HG03280 (cell line): ENCODE measurements around the gene SULT1E1.
A peak's percentile ranks its signal among the peaks of the same experiment; 100 is the strongest.

Experiments
- ATAC-seq: cut with Tn5 transposase; IDR thresholded peaks from one replicate; pipeline ENCODE4 v1.9.1; 2021; ENCODE audit warnings: mild to moderate bottlenecking, moderate library complexity; ENCODE audit not compliant: unreplicated experiment

SULT1E1 gene, protein sequence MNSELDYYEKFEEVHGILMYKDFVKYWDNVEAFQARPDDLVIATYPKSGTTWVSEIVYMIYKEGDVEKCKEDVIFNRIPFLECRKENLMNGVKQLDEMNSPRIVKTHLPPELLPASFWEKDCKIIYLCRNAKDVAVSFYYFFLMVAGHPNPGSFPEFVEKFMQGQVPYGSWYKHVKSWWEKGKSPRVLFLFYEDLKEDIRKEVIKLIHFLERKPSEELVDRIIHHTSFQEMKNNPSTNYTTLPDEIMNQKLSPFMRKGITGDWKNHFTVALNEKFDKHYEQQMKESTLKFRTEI

GRCh38 chr4:69860052-69860451 is at the start of gene SULT1E1:
SULT1E1 (minus strand) TSS chr4:69860145; CDS start chr4:69857644, 2,501 bp downstream.
- ATAC-seq = no peak

- ATAC-seq = no peak
Observed at GRCh38 chr4:69909195-69909594, 49.2 kb upstream of the SULT1E1 start.

- ATAC-seq = no peak
Observed at GRCh38 chr4:69907151-69907550, 47.2 kb upstream of the SULT1E1 start.

DNA sequence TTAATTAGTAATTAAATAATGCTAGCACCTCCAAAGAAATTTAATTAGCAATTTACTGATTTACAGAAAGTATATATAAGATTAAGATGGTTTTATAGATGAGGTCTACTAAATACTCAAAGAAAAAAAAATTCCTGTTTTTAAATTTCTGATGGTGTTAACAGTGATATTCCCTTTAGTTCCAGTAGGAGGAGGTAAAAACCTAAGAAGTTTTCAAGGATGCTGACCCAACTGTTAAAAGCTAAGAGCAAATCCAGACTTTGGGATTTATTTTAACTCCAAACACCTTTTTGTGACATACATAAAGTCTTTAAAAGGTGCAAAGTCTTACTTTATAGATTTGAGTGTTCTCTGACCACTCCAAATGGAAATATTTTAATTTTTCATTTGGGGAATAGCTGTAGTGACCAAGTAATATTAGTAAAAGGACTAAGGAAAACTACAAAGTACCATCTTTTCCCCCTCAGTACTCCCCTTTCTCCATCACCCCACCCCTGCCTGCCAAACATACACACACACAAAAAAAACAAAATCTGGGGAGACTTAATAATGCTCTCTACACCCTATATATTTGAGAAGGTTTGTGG is 36.7 kb upstream of the SULT1E1 start:
- ATAC-seq = no peak

DNA sequence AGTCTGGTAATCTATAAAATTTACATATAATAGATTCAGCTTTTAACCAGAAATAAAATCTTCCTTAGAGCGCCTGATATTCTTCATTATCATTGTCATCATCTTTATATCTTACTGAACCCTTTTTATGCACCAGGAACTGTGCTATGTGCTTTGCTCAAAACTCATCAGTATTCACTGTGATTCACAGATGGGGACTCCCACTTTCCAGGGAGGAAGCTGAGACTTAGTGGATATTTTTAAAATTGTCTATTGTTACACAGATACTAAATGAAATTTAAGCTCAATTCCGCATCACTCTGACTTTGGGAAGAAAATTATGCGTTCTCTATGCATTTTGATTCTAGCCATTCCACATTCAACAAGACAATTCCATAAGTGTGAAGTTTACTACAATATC is 34.8 kb upstream of the SULT1E1 start:
- ATAC-seq = no peak

DNA sequence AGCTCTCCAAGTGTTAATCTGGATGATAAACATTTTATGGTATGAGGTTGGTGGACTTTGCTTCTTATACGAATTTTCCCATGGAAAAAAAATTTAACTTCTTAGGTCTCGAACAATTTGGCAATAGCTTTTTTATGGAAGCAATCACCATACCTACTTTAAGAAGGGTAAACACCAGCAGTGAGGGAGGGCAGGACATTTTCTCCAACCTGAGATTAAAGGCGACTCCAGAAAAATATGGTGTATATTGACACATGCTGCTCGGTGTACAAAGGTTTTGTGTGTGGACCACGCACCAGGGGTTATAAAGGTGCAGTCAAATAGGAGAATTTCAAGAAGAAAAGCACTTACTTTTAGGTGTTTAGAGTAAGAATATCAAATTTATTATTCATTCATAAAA is 34.2 kb upstream of the SULT1E1 start:
- no peak for ATAC-seq

- no peak for ATAC-seq
Observed at GRCh38 chr4:69888336-69888735, 28.4 kb upstream of the SULT1E1 start.

DNA sequence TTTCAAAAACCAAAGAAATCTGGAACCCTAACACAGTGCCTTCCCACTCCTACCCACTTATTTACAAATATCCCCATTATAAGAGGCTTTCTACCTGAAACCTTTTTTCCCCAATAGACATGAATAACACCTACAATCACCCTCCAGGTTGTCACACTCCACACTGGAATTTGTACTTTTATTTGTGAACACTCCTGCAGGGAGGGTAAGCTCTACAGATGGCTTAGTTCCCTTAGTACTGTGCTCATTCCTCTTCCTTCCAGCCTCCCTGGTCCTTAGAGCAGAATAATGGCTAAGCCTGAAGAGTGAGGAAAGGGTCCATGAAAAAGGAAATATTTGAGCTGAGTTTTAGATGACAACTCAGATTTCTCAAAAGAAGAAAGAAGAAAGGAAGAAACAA is 22.2 kb upstream of the SULT1E1 start:
- ATAC-seq = no peak

- peak; percentile 90 for ATAC-seq
Observed at GRCh38 chr4:69881173-69881773, 21.3 kb upstream of the SULT1E1 start.

DNA sequence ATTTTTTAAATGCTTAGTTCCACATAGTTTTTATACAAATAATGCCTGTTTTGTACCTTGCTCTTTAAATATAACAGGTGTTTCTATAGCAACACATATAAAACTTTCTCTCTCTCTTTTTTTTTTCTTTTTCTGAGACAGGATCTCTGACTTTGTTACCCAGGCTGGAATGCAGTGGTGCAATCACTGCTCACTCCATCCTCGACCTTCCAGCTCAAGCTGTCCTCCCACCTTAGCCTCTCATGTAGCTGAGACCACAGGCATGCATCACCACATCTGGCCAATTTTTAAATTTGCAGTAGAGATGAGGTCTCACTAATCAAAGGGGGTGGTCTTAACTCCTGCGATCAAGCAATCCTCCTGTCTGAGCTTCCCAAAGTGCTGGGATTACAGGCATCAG is 18.3 kb upstream of the SULT1E1 start:
- no peak for ATAC-seq

DNA sequence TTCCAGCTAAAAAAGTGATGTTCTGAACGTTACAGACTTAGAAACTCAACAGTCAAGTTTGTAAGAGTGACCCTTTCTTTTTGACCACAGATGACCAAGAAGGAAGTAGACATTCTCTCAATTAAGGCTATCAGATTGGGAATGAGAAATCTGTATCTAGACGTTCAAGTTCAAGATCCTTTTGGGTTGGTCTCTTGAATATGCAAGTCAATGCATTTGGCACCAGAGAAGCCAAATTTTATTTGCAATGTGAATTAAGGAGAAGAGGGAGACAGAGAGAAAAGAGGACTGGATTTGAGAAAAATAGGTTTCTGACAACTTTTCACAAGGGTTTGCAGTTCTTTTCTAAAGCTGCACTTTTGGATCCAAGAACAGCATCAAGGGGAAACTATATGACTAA is 17.5 kb upstream of the SULT1E1 start:
- ATAC-seq = no peak

GRCh38 chr4:69876071-69876470 is 16.1 kb upstream of the SULT1E1 start:
- no peak for ATAC-seq

DNA sequence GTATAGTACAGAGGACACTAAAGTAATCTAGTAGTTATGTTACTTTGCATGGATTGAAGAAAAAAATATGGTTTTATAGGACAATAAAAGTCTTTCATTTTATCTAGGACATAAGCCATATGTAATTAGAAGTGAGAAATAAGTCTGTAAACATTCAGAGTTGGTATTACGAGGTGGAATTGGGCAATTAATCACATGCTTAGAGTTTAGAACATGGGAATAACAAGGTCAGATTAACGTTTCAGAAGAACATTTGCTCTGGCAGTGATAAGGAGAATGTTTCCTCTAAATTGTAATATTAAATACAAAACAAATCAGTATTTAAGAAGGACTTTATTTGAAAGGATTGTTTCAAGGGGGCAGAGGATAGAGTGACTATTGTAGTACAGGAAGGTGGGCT is 15.6 kb upstream of the SULT1E1 start:
- no peak for ATAC-seq

GRCh38 chr4:69874507-69874906 is 14.6 kb upstream of the SULT1E1 start:
- ATAC-seq = no peak

- ATAC-seq = no peak
Observed at GRCh38 chr4:69861756-69862155, 1.8 kb upstream of the SULT1E1 start.

DNA sequence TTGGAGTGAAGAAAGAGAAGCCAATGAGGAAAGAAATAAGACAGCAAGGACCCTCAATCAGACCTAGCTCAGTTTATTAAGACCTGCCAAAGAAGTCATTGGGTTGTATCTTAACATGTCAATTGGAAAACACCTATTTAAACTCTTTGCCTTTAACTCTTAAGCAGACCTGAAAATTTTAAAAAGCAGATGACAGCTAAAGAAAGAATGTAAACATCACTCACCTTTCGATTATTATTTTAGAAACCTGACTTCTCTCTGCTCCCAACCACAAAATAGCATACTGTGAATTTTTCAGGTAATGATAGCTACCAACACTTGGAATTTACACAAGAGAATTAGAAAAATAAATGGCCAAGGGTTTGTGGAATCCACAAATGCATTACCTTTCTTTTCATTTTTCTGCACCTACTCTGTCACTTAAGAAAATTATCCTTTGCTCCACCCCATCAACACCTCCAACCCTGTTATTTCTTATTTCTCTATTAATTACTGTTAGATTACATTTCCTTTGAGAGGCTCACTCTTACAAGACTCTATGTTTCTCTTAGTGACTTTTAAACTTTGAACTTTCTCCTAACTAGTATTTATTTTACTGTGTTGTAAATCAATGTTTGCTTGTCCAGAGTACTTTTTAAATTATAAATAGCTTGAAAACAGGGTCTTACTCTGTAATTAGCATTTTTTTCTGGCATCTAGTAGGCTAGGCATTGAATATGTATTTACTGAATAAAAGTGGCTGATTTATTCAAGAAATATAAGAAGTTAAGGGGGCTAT is 765 bp upstream of the SULT1E1 start:
- ATAC-seq = no peak

DNA sequence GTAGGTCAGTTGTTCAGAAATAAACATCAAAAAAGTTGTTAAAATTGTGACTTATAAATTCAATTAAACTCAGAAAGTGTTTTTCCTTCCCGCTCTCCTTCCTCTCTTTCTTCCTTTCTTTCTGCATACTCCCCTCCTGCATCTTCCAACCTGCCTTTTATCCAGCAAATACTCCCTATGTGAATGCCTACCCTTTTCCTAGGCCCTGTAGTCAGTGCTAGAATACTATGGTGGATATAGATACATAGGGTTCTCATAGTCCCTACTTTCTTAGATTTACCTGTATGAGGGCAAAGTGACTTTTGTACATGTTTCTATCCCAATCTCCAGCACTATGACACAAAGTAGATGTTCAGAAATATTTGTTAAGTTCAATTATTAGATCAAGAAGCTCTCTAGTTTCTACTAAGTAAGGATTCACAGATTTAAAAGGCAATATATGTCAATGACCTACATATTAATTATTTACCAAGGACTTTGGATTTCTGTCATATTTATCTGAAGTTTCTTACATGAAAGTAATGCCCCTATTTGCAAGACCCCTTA is 732 bp downstream of the SULT1E1 start:
- ATAC-seq = no peak

DNA sequence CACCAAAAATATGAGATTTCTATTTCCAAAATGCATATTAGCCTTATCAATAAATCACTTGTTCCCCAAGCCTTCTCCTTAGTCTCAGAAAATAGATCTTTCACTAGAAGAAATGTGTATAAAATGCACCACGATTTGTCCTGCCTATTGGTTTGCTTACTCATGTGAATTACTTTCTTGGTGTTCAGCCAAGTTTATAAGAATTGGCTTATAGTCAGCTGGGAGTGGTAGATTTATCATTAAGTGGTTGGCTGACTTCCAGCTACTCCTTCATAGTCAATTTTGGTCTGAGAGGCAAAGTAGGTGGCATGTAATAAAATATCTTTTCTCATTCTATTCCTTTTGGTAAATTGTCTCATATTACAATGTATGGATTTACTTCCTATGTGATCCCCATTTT is 1.3 kb downstream of the SULT1E1 start:
- no peak for ATAC-seq

DNA sequence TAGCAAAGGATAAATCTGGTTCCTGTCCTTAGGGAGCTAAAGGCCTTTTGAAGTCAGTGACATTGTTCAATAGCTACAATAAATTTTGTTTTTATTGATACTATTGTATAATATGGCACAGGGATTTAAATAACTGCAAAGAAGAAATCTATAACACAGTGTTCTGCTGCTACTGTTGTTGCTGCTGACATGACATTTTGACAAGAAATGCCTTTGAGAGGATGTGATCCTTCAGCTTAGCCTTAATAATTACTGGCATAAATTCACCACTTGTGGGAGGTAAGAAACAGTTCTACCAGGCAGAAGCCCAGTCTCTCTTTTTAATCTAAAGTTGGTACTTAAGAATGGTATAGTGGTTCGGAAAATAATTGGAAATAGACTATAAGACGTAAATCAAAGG is 4.1 kb downstream of the SULT1E1 start:
- ATAC-seq = no peak

GRCh38 chr4:69849969-69850368 is 10.0 kb downstream of the SULT1E1 start:
- peak; percentile 59 for ATAC-seq

DNA sequence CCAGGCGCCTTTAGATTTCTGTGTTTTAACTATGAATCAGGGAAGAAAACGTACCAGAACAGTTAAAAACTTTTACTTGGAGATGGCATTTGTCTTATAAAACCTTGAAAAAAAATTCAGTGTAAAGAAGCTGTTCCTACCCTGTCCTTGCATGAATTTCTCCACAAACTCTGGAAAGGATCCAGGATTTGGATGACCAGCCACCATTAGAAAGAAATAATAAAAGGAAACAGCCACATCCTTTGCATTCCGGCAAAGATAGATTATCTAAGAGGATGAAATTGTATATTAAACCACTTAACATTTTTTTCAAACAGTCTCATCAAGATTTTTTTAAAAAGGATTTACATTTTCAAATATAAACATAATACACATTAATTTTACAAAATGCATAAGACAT is 10.6 kb downstream of the SULT1E1 start:
- ATAC-seq = no peak
